CD1c-positive myeloid dendritic cell (primary cell): Measurements from ENCODE around the gene ATG4D.

Source experiments
- DNase-seq: peaks from one replicate; pipeline ENCODE4 v3.0.0-alpha.2; 2016; ENCODE audit errors: extremely low spot score

The ATG4D gene

GRCh38 chr19:10577951-10578350, 34.2 kb downstream of the ATG4D start:
- DNase-seq: no peak

GRCh38 chr19:10580979-10581631, 37.4 kb downstream of the ATG4D start:
- DNase-seq: peak; percentile 96

- DNase-seq: no peak
Observed at GRCh38 chr19:10582091-10582490, 38.4 kb downstream of the ATG4D start.

- no peak for DNase-seq
Observed at GRCh38 chr19:10583036-10583776, 39.5 kb downstream of the ATG4D start.

- no peak for DNase-seq
Observed at GRCh38 chr19:10586396-10586795, 42.7 kb downstream of the ATG4D start.

GRCh38 chr19:10587022-10587838, 43.5 kb downstream of the ATG4D start, which contains the start of gene AP1M2:
TSS of gene AP1M2 (minus strand) at chr19:10587312. CDS start at chr19:10587231, 81 bp downstream.
- DNase-seq: no peak

DNA sequence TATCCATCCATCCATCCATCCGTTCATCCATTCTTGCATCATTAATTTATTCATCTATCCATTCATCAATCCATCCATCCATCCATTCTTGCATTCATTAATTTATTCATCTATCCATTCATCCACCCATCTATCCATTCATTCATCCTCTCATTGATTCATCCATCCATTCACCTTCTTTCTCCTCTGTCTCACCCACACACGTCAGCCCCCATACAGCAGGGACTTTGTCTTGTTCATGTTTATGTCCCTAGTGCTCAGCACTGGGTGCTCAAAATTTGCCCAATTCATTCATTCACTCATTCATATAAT, 44.1 kb downstream of the ATG4D start:
- no peak for DNase-seq

DNA sequence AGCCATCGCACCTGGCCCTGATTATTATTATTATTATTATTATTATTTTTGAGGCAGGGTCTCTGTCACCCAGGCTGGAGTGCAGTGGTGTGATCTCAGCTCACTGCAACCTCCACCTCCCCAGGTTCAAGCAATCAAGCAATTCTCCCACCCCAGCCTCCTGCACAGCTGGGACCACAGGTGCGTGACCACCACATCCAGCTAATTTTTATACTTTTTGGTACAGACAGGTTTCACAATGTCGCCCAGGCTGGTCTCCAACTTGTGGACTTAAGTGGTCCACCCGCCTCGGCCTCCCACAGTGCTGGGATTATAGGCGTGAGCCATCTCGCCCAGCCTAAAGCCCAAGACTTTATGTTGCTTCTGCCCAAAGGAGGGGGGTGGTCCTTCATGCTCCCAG, 49.4 kb downstream of the ATG4D start:
- DNase-seq: no peak

DNA sequence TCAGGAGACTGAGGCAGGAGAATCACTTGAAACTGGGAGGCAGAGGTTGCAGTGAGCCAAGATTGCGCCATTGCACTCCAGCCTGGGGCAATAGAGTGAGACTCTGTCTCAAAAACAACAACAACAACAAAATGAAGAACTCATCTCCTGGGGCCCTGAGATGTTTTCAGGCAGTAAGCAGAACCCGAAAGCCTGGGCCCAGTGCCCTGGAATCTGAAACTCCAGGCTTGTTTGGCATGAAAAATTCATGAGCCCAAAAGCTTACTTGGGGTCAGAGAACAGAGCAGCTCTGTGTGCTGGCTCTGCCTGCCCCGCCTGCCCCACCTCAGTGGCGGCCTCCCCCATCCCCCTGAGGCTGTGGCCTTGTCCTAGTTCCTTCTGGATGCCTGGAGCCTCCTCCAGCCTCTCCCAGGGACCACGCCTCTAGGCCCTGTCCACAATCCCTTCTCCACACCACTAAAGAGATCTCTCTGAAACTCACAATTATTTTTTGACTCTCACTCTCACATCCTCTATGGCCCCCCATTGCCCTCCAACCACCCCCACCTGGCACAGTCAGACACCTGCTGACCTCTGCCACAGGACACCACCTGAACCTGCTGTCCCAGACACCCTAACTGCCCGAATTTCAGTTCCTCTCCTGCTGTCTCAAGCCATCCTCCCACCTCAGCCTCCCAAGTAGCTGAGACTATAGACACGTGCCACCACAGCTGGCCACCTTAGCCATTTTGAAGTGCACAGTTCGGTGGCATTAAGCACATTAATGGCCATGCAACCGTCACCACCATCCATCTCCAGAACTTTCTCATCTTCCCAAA, 50.3 kb downstream of the ATG4D start:
- peak; percentile 42 for DNase-seq

DNA sequence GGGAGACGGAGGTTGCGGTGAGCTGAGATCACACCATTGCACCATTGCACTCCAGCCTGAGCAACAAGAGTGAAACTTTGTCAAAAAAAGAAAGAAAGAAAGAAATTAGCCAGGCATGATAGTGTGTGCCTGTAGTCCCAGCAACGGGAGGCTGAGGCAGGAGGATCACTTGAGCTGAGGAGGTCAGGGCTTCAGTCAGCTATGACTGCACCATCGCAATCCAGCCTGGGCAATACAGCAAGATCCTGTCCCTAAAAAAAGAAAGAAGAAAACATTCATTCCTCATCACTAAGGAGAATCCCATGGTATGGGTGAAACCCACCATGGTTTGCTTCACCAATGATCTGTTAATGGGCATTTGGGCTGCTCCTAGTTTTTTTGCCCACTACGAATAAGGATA, 56.4 kb downstream of the ATG4D start:
- no peak for DNase-seq

GRCh38 chr19:10601999-10602329, 58.3 kb downstream of the ATG4D start:
- DNase-seq: no peak

GRCh38 chr19:10602330-10603083, 58.8 kb downstream of the ATG4D start:
- DNase-seq: peak; percentile 88
